Mesothelial cell of epicardium (in vitro differentiated cells): ENCODE results near the gene CBLB. TPM values are rescaled to one million over a fixed set of nuclear protein-coding genes. Genes with fewer than 3 reads are reported as not detected.

ENCODE experiments used
- DNase-seq, 2 experiments: peaks; one replicate each; pipeline ENCODE4 v3.0.0; 2021; ENCODE audit warnings: low spot score in 2 of 2; ENCODE audit not compliant: unreplicated experiment in 2 of 2
- H3K27ac Mint-ChIP-seq: 2 replicates; pipeline ENCODE4 v1.8.0; 2021; ENCODE audit warnings: mixed read lengths
- H3K27me3 Mint-ChIP-seq: 2 replicates; pipeline ENCODE4 v1.8.0; 2021; ENCODE audit warnings: low read depth, mixed read lengths
- H3K36me3 Mint-ChIP-seq: 2 replicates; pipeline ENCODE4 v1.8.0; 2021; ENCODE audit warnings: mixed read lengths
- H3K4me1 Mint-ChIP-seq: 2 replicates; pipeline ENCODE4 v1.8.0; 2021; ENCODE audit warnings: mixed read lengths
- H3K4me3 Mint-ChIP-seq: 2 replicates; pipeline ENCODE4 v1.8.0; 2021; ENCODE audit warnings: mild to moderate bottlenecking, moderate library complexity, mixed read lengths
- H3K9me3 Mint-ChIP-seq: 2 replicates; pipeline ENCODE4 v1.8.0; 2021; ENCODE audit warnings: mixed read lengths
- total RNA-seq: library from RNA; stranded (reverse); gene quantifications from 3 replicates; pipeline ENCODE4 v1.2.1, GENCODE V29; 2021
- TF ChIP-seq, protein P1 (sequence below): fragments of 200-600 bp; sonication (generic); IDR thresholded peaks from one replicate; pipeline ENCODE4 v1.5.0; 2021; ENCODE audit warnings: antibody characterized with exemption; ENCODE audit not compliant: unreplicated experiment

Gene CBLB
- total RNA-seq, 1 donor from 2014 or later, result 116 TPM

- peaks cover 9% of the 10 kb centered on the region for H3K9me3 Mint-ChIP-seq
- H3K27ac Mint-ChIP-seq, result peak overlapping the region; percentile 83
- no peak for DNase-seq
- TF ChIP-seq, protein P1, sequence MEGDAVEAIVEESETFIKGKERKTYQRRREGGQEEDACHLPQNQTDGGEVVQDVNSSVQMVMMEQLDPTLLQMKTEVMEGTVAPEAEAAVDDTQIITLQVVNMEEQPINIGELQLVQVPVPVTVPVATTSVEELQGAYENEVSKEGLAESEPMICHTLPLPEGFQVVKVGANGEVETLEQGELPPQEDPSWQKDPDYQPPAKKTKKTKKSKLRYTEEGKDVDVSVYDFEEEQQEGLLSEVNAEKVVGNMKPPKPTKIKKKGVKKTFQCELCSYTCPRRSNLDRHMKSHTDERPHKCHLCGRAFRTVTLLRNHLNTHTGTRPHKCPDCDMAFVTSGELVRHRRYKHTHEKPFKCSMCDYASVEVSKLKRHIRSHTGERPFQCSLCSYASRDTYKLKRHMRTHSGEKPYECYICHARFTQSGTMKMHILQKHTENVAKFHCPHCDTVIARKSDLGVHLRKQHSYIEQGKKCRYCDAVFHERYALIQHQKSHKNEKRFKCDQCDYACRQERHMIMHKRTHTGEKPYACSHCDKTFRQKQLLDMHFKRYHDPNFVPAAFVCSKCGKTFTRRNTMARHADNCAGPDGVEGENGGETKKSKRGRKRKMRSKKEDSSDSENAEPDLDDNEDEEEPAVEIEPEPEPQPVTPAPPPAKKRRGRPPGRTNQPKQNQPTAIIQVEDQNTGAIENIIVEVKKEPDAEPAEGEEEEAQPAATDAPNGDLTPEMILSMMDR, result no peak
- H3K4me1 Mint-ChIP-seq, result peaks cover 41% of the 10 kb centered on the region
- peaks cover 40% of the 10 kb centered on the region for H3K36me3 Mint-ChIP-seq
- H3K27me3 Mint-ChIP-seq, result no peaks in the 10 kb centered on the region
- H3K4me3 Mint-ChIP-seq, result no peak overlapping the region
These were observed 34.0 kb downstream of the CBLB start for GRCh38 chr3:105834768-105835167.

GRCh38 chr3:105832644-105833043 lies 36.2 kb downstream of the CBLB start:
- TF ChIP-seq, protein P1, result no peak
- peaks cover 41% of the 10 kb centered on the region for H3K4me1 Mint-ChIP-seq
- no peak overlapping the region for H3K27ac Mint-ChIP-seq
- no peak for DNase-seq
- H3K27me3 Mint-ChIP-seq, result no peaks in the 10 kb centered on the region
- peaks cover 41% of the 10 kb centered on the region for H3K36me3 Mint-ChIP-seq
- no peak overlapping the region for H3K4me3 Mint-ChIP-seq
- peaks cover 9% of the 10 kb centered on the region for H3K9me3 Mint-ChIP-seq

GRCh38 chr3:105830836-105831235 lies 38.0 kb downstream of the CBLB start:
- no peak for DNase-seq
- H3K4me3 Mint-ChIP-seq, result no peak overlapping the region
- H3K36me3 Mint-ChIP-seq, result peaks cover 44% of the 10 kb centered on the region
- H3K27ac Mint-ChIP-seq, result no peak overlapping the region
- peaks cover 9% of the 10 kb centered on the region for H3K9me3 Mint-ChIP-seq
- TF ChIP-seq, protein P1, result no peak
- H3K4me1 Mint-ChIP-seq, result peaks cover 33% of the 10 kb centered on the region
- no peaks in the 10 kb centered on the region for H3K27me3 Mint-ChIP-seq

- peak overlapping the region; percentile 17 for H3K27ac Mint-ChIP-seq
- peaks cover 45% of the 10 kb centered on the region for H3K36me3 Mint-ChIP-seq
- peaks cover 9% of the 10 kb centered on the region for H3K9me3 Mint-ChIP-seq
- peaks cover 27% of the 10 kb centered on the region for H3K4me1 Mint-ChIP-seq
- H3K27me3 Mint-ChIP-seq, result no peaks in the 10 kb centered on the region
- TF ChIP-seq, protein P1, result no peak
- DNase-seq, result no peak
- no peak overlapping the region for H3K4me3 Mint-ChIP-seq
These were observed 38.8 kb downstream of the CBLB start for GRCh38 chr3:105829871-105830622.

DNA sequence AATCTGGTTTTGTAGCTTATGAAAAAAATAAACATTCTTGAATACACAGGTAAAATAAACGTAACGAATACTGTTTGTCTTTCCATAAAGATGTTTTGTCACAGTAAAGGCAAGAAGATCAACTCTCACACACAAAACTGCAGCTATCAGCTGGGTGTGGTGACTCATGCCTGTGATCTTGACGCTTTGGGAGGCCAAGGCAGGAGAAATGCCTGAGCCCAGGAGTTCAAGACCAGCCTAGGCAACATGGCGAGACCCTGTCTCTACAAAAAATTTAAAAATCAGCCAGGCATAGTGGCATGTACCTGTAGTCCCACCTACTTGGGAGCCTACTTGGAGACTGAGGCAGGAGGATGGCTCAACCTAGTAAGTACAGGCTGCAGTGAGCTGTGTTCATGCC lies 39.6 kb downstream of the CBLB start:
- Mint-ChIP-seq H3K9me3 (peaks cover 9% of the 10 kb centered on the region), H3K27me3 (no peaks in the 10 kb centered on the region), H3K4me3 (no peak overlapping the region), H3K36me3 (peaks cover 45% of the 10 kb centered on the region), H3K4me1 (peaks cover 22% of the 10 kb centered on the region), H3K27ac (peak overlapping the region; percentile 7)
- DNase-seq, result no peak
- TF ChIP-seq, protein P1, result no peak
